ENCODE data around the gene STAP2.

GRCh38 chr19:4361152-4362046, 22.8 kb upstream of the STAP2 start:
- TF ChIP-seq CTCF (IDR thresholded peaks at IDR 0.05) (no peak), EP300 (IDR thresholded peaks at IDR 0.05) (no peak)

Measured in suprapubic skin (tissue), 3 donors.